PC-3 (cell line): ENCODE measurements around the gene FAM216A.

ENCODE experiments used
- EZH2 ChIP-seq: fragments of 300-600 bp; sonication (generic); IDR thresholded peaks from one replicate; pipeline ENCODE4 v1.6.1; 2017; ENCODE audit warnings: antibody characterized with exemption, mild to moderate bottlenecking, low read length; ENCODE audit not compliant: unreplicated experiment
- TF ChIP-seq, protein P1 (sequence below): fragments of 300-600 bp; sonication (generic); conservative IDR thresholded peaks from 2 replicates; pipeline ENCODE4 v1.5.1; 2017; ENCODE audit warnings: antibody characterized with exemption, low read depth, mild to moderate bottlenecking, low read length

DNA sequence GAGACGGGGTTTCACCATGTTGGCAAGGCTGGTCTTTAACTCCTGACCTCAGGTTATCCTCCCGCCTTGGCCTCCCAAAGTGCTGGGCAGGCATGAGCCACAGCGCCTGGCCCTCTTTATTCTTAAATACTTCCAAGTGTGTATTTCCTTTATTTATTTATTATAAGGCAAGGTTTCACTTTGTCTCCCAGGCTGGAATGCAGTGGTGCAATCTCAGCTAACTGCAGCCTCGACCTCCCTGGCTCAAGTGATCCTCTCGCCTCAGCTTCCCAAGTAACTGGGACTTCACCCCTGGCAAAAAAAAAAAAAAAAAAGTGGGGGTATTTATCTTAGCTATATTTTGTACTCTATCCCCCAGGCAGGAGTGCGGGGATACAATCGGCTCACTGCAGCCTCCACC, 6.8 kb downstream of the FAM216A start:
- TF ChIP-seq, protein P1, sequence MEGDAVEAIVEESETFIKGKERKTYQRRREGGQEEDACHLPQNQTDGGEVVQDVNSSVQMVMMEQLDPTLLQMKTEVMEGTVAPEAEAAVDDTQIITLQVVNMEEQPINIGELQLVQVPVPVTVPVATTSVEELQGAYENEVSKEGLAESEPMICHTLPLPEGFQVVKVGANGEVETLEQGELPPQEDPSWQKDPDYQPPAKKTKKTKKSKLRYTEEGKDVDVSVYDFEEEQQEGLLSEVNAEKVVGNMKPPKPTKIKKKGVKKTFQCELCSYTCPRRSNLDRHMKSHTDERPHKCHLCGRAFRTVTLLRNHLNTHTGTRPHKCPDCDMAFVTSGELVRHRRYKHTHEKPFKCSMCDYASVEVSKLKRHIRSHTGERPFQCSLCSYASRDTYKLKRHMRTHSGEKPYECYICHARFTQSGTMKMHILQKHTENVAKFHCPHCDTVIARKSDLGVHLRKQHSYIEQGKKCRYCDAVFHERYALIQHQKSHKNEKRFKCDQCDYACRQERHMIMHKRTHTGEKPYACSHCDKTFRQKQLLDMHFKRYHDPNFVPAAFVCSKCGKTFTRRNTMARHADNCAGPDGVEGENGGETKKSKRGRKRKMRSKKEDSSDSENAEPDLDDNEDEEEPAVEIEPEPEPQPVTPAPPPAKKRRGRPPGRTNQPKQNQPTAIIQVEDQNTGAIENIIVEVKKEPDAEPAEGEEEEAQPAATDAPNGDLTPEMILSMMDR = no peak
- TF ChIP-seq EZH2 = no peak
